Neural progenitor cell (in vitro differentiated cells): Measurements from ENCODE around the gene DHRS13. TPM values are rescaled to one million over a fixed set of nuclear protein-coding genes. Genes with fewer than 3 reads are reported as not detected.

Experiments
- DNase-seq: peaks from one replicate; pipeline ENCODE4 v3.0.0-alpha.2; 2016; ENCODE audit warnings: low spot score
- H2AFZ ChIP-seq: fragments of 200-600 bp; sonication (generic); replicated peaks from 2 replicates; pipeline ENCODE4 v1.6.1; 2016; ENCODE audit warnings: antibody characterized with exemption
- H3F3A ChIP-seq: fragments of 200-600 bp; sonication (generic); 2 replicates; pipeline ENCODE4 v1.6.1; 2016; ENCODE audit warnings: antibody characterized with exemption, low read depth
- H3K27ac ChIP-seq: fragments of 200-600 bp; sonication (generic); 2 replicates; pipeline ENCODE4 v1.5.1; 2016; ENCODE audit warnings: mild to moderate bottlenecking
- H3K27me3 ChIP-seq: fragments of 200-600 bp; sonication (generic); 2 replicates; pipeline ENCODE4 v1.6.1; 2016; ENCODE audit warnings: mild to moderate bottlenecking, moderate library complexity
- H3K36me3 ChIP-seq: fragments of 200-600 bp; sonication (generic); 2 replicates; pipeline ENCODE4 v1.5.1; 2016
- H3K4me1 ChIP-seq: fragments of 200-600 bp; sonication (generic); 2 replicates; pipeline ENCODE4 v1.6.1; 2016; ENCODE audit warnings: mixed run types
- H3K4me2 ChIP-seq: fragments of 200-600 bp; sonication (generic); 2 replicates; pipeline ENCODE4 v1.6.1; 2016
- H3K4me3 ChIP-seq: fragments of 200-600 bp; sonication (generic); 2 replicates; pipeline ENCODE4 v1.5.1; 2016
- H3K79me2 ChIP-seq: fragments of 200-600 bp; sonication (generic); 2 replicates; pipeline ENCODE4 v1.6.1; 2016; ENCODE audit warnings: low read depth
- H3K9ac ChIP-seq: fragments of 200-600 bp; sonication (generic); 2 replicates; pipeline ENCODE4 v1.6.1; 2016
- H3K9me3 ChIP-seq: fragments of 200-600 bp; sonication (generic); 2 replicates; pipeline ENCODE4 v1.5.1; 2016; ENCODE audit warnings: low read depth
- H4K20me1 ChIP-seq: fragments of 200-600 bp; sonication (generic); 2 replicates; pipeline ENCODE4 v1.6.1; 2016; ENCODE audit warnings: low read depth
- H3K27ac Mint-ChIP-seq: 3 replicates; pipeline ENCODE4 v1.8.0; 2021; ENCODE audit warnings: mixed read lengths
- H3K27me3 Mint-ChIP-seq: 2 replicates; pipeline ENCODE4 v1.8.0; 2022; ENCODE audit warnings: low read depth, mild to moderate bottlenecking, inconsistent platforms, moderate library complexity, mixed read lengths; ENCODE audit not compliant: insufficient read depth
- H3K36me3 Mint-ChIP-seq: 3 replicates; pipeline ENCODE4 v1.8.0; 2021; ENCODE audit warnings: mixed read lengths
- H3K4me1 Mint-ChIP-seq: 3 replicates; pipeline ENCODE4 v1.8.0; 2021; ENCODE audit warnings: mixed read lengths
- H3K4me3 Mint-ChIP-seq: 3 replicates; pipeline ENCODE4 v1.8.0; 2021; ENCODE audit warnings: mild to moderate bottlenecking, moderate library complexity, mixed read lengths
- H3K9me3 Mint-ChIP-seq: 3 replicates; pipeline ENCODE4 v1.8.0; 2020; ENCODE audit warnings: mixed read lengths
- CTCF ChIP-seq: fragments of 200-600 bp; sonication (generic); IDR thresholded peaks from 2 replicates; pipeline ENCODE4 v1.5.1; 2017; ENCODE audit warnings: antibody characterized with exemption, mild to moderate bottlenecking
- EZH2 ChIP-seq: fragments of 200-600 bp; sonication (generic); IDR thresholded peaks from 2 replicates; pipeline ENCODE4 v1.6.1; 2017; ENCODE audit warnings: antibody characterized with exemption, mild to moderate bottlenecking, moderate library complexity
- EZH2phosphoT487 ChIP-seq: fragments of 200-600 bp; sonication (generic); IDR thresholded peaks from 2 replicates; pipeline ENCODE4 v1.6.1; 2017; ENCODE audit warnings: antibody characterized with exemption
- total RNA-seq: library from RNA; depleted of rRNA; stranded (reverse); fragments of >200 nt; gene quantifications from 2 replicates; pipeline ENCODE4 v1.2.3, GENCODE V29; 2015; ENCODE audit warnings: low replicate concordance

The DHRS13 gene
- total RNA-seq, 1 donor from 2014 or later, result 25.6 TPM

GRCh38 chr17:28917465-28917864, 14.6 kb upstream of the DHRS13 start:
- no peaks in the 10 kb centered on the region for H3K9me3 Mint-ChIP-seq
- H3K27me3 ChIP-seq, result no peaks in the 10 kb centered on the region
- no peaks in the 10 kb centered on the region for H3K4me1 ChIP-seq
- no peak overlapping the region for H3K4me2 ChIP-seq
- H3K9me3 ChIP-seq, result no peaks in the 10 kb centered on the region
- H3K36me3 ChIP-seq, result peaks cover 36% of the 10 kb centered on the region
- H3K9ac ChIP-seq, result no peak overlapping the region
- peaks cover 57% of the 10 kb centered on the region for H3F3A ChIP-seq
- no peak overlapping the region for H3K4me3 Mint-ChIP-seq
- H3K27ac ChIP-seq, result no peak overlapping the region
- peaks cover 24% of the 10 kb centered on the region for H3K79me2 ChIP-seq
- peaks cover 39% of the 10 kb centered on the region for H4K20me1 ChIP-seq
- H3K27me3 Mint-ChIP-seq, result peaks cover 7% of the 10 kb centered on the region
- no peak for TF ChIP-seq CTCF
- no peak for TF ChIP-seq EZH2
- no peak for TF ChIP-seq EZH2phosphoT487
- no peak overlapping the region for H3K27ac Mint-ChIP-seq
- no peak overlapping the region for H2AFZ ChIP-seq
- peaks cover 58% of the 10 kb centered on the region for H3K36me3 Mint-ChIP-seq
- DNase-seq, result no peak
- no peak overlapping the region for H3K4me3 ChIP-seq
- H3K4me1 Mint-ChIP-seq, result no peaks in the 10 kb centered on the region

GRCh38 chr17:28917029-28917428, 14.2 kb upstream of the DHRS13 start:
- Mint-ChIP-seq H3K4me1 (no peaks in the 10 kb centered on the region), H3K36me3 (peaks cover 56% of the 10 kb centered on the region), H3K9me3 (no peaks in the 10 kb centered on the region), H3K27ac (no peak overlapping the region), H3K27me3 (peaks cover 7% of the 10 kb centered on the region), H3K4me3 (no peak overlapping the region)
- Histone ChIP-seq H3F3A (peaks cover 57% of the 10 kb centered on the region), H3K79me2 (peaks cover 22% of the 10 kb centered on the region), H3K9me3 (no peaks in the 10 kb centered on the region), H4K20me1 (peaks cover 41% of the 10 kb centered on the region), H3K4me3 (no peak overlapping the region), H3K36me3 (peaks cover 36% of the 10 kb centered on the region), H2AFZ (no peak overlapping the region), H3K9ac (no peak overlapping the region), H3K27me3 (no peaks in the 10 kb centered on the region), H3K4me1 (no peaks in the 10 kb centered on the region), H3K4me2 (no peak overlapping the region), H3K27ac (no peak overlapping the region)
- DNase-seq, result no peak
- TF ChIP-seq EZH2 (no peak), CTCF (no peak), EZH2phosphoT487 (no peak)

GRCh38 chr17:28916302-28916934, 13.5 kb upstream of the DHRS13 start:
- Histone ChIP-seq H2AFZ (no peak overlapping the region), H3K27ac (no peak overlapping the region), H3K27me3 (no peaks in the 10 kb centered on the region), H4K20me1 (peaks cover 47% of the 10 kb centered on the region), H3K9me3 (no peaks in the 10 kb centered on the region), H3K79me2 (peaks cover 22% of the 10 kb centered on the region), H3K9ac (no peak overlapping the region), H3K4me1 (no peaks in the 10 kb centered on the region), H3K36me3 (peaks cover 33% of the 10 kb centered on the region), H3F3A (peaks cover 55% of the 10 kb centered on the region), H3K4me2 (no peak overlapping the region), H3K4me3 (no peak overlapping the region)
- peak; percentile 58 for DNase-seq
- H3K4me1 Mint-ChIP-seq, result no peaks in the 10 kb centered on the region
- peaks cover 52% of the 10 kb centered on the region for H3K36me3 Mint-ChIP-seq
- TF ChIP-seq CTCF (peak; percentile 70), EZH2phosphoT487 (no peak)
- no peak overlapping the region for H3K27ac Mint-ChIP-seq
- H3K27me3 Mint-ChIP-seq, result peaks cover 7% of the 10 kb centered on the region
- H3K4me3 Mint-ChIP-seq, result no peak overlapping the region
- no peaks in the 10 kb centered on the region for H3K9me3 Mint-ChIP-seq
